Osteocyte (in vitro differentiated cells): ENCODE results near the gene CRHR2. TPM values are rescaled to one million over a fixed set of nuclear protein-coding genes. Genes with fewer than 3 reads are reported as not detected.

ENCODE experiments used
- DNase-seq: peaks from one replicate; pipeline ENCODE4 v3.0.0; 2021; ENCODE audit warnings: mixed read lengths; ENCODE audit not compliant: unreplicated experiment; ENCODE audit errors: extremely low spot score
- H3K27ac Mint-ChIP-seq: one replicate; pipeline ENCODE4 v1.8.0; 2021; ENCODE audit warnings: mild to moderate bottlenecking, mixed read lengths; ENCODE audit not compliant: unreplicated experiment
- H3K27me3 Mint-ChIP-seq: one replicate; pipeline ENCODE4 v1.8.0; 2021; ENCODE audit warnings: mixed read lengths; ENCODE audit not compliant: unreplicated experiment
- H3K36me3 Mint-ChIP-seq: one replicate; pipeline ENCODE4 v1.8.0; 2021; ENCODE audit warnings: mixed read lengths; ENCODE audit not compliant: unreplicated experiment
- H3K4me1 Mint-ChIP-seq: one replicate; pipeline ENCODE4 v1.8.0; 2021; ENCODE audit warnings: mixed read lengths; ENCODE audit not compliant: unreplicated experiment
- H3K4me3 Mint-ChIP-seq: one replicate; pipeline ENCODE4 v1.8.0; 2021; ENCODE audit warnings: mild to moderate bottlenecking, moderate library complexity, mixed read lengths; ENCODE audit not compliant: unreplicated experiment
- H3K9me3 Mint-ChIP-seq: one replicate; pipeline ENCODE4 v1.8.0; 2021; ENCODE audit warnings: mixed read lengths; ENCODE audit not compliant: unreplicated experiment
- CTCF ChIP-seq: fragments of 200-600 bp; sonication (generic); IDR thresholded peaks from 2 replicates; pipeline ENCODE4 v1.5.0; 2021; ENCODE audit warnings: antibody characterized with exemption, mild to moderate bottlenecking, moderate library complexity
- total RNA-seq: library from RNA; stranded (reverse); gene quantifications from 2 replicates; pipeline ENCODE4 v1.2.1, GENCODE V29; 2021

The CRHR2 gene
- total RNA-seq, 1 donor from 2014 or later = not detected

DNA sequence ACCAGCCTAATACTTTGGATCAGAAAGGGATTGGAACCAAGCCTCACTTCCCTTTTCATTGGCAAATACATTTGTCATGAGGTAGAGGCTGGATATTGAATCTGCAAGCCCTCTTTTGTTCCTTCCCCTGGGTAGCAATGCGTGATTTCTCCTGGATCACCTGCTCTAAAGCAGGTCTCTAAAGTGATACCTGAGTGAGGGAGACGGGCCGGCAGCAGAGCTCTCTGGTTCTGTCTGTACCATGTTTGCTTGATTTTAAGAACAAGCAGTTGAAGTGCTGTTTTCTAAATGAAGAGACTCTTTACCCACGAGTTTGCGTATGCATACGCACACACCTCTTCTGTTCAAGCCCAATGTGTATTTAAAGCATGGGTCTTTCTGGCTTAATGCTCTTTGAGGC lies 46.5 kb downstream of the CRHR2 start:
- no peak overlapping the region for H3K4me3 Mint-ChIP-seq
- TF ChIP-seq CTCF = no peak
- no peaks in the 10 kb centered on the region for H3K4me1 Mint-ChIP-seq
- DNase-seq = no peak
- H3K27ac Mint-ChIP-seq = no peak overlapping the region
- H3K36me3 Mint-ChIP-seq = peaks cover 46% of the 10 kb centered on the region
- H3K27me3 Mint-ChIP-seq = no peaks in the 10 kb centered on the region
- H3K9me3 Mint-ChIP-seq = no peaks in the 10 kb centered on the region

DNA sequence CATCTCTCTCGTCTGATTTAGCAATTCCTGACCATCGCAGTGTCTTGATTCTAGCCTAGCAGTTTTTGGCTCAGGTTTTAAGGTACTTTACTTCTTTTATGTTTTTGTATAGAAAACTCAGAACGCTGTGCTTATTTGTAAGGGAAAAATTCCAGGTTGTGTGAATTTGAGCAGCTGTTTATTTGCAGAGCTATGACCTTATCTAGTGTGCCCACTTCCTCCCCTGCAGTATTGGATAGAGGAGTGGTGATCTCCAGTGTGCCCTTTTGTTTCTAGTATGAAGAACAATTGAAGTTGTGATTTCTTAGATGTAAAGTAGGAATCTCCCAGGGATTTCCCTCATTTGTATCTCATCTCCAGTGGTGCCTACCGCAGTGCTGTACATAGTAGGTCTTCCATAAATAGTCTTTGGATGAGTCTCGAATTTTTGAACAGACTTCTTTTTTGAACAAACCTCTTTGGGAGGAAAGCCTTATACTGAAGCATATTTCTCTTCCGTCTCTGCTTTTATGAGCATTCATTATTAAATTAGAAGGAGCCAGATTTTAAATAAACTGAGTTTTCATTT lies 47.5 kb downstream of the CRHR2 start:
- TF ChIP-seq CTCF = no peak
- no peak overlapping the region for H3K4me3 Mint-ChIP-seq
- H3K9me3 Mint-ChIP-seq = no peaks in the 10 kb centered on the region
- H3K27ac Mint-ChIP-seq = no peak overlapping the region
- no peak for DNase-seq
- no peaks in the 10 kb centered on the region for H3K4me1 Mint-ChIP-seq
- peaks cover 51% of the 10 kb centered on the region for H3K36me3 Mint-ChIP-seq
- H3K27me3 Mint-ChIP-seq = no peaks in the 10 kb centered on the region

DNA sequence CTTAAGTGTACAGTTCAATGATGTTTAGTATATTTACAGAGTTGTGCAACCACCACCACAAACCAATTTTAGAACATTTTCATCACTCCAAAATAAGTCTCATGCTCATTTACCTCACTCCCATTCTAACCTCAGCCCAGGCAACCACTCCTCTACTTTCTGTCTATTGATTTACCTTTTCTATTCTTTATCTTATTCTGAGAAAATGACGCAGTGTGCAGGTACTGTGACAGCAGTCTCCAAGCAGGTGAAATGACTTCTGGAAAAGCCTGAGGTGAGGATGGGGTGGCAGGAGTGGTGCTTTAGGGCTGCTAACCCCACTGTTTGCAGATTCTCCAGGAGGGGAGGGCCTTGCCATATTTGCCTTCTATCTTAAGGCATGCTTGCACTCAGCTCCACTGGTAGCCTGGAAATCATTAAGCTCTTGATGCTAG lies 48.0 kb downstream of the CRHR2 start:
- Mint-ChIP-seq H3K27ac (no peak overlapping the region), H3K4me1 (no peaks in the 10 kb centered on the region), H3K36me3 (peaks cover 50% of the 10 kb centered on the region), H3K4me3 (no peak overlapping the region), H3K9me3 (no peaks in the 10 kb centered on the region), H3K27me3 (no peaks in the 10 kb centered on the region)
- TF ChIP-seq CTCF = no peak
- DNase-seq = no peak

DNA sequence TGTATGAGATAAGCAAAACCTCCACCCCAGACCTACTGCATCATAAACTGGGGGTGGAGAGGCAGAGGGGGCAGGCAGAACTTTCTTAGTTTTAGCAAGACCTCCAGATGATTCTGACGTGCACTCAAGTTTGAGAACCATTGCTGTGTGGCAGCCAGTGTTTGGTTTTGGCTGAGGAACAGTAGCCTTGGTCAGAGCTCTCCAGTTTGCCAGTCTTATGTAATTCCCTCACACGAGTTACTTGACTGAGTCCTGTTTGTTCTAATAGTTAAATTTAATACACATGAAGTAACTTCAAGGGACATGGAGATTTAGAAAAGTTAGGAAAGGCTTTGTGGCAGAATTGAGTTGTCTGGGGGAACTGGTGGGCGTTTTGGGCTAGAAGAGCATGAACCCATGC lies 49.0 kb downstream of the CRHR2 start:
- DNase-seq = no peak
- TF ChIP-seq CTCF = no peak
- H3K9me3 Mint-ChIP-seq = no peaks in the 10 kb centered on the region
- no peaks in the 10 kb centered on the region for H3K27me3 Mint-ChIP-seq
- H3K36me3 Mint-ChIP-seq = peaks cover 60% of the 10 kb centered on the region
- no peak overlapping the region for H3K4me3 Mint-ChIP-seq
- H3K27ac Mint-ChIP-seq = no peak overlapping the region
- H3K4me1 Mint-ChIP-seq = no peaks in the 10 kb centered on the region

DNA sequence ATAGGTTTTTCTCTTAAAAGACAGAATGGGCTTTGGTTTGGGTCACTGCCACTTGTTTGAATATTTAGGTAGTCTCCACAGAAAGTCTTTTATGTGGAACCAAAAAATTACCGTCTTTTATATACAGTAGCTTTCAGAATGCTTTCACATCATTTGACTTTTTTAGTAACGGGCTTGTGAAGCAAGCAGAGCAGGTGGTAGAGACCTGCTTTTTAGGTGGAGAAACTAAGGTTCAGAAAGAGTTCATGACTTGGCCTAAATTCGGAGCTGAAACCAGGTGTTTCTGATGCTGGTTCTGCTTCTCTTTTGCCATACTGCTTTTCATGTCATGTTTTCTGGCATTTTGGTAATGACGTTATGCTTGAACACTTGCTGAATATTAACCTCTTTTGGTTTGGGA lies 51.3 kb downstream of the CRHR2 start:
- H3K36me3 Mint-ChIP-seq = peaks cover 69% of the 10 kb centered on the region
- no peak overlapping the region for H3K4me3 Mint-ChIP-seq

More for the DNA sequence above, 51.3 kb downstream of the CRHR2 start:
- no peaks in the 10 kb centered on the region for H3K4me1 Mint-ChIP-seq
- no peak for TF ChIP-seq CTCF
- H3K27ac Mint-ChIP-seq = no peak overlapping the region
- H3K9me3 Mint-ChIP-seq = no peaks in the 10 kb centered on the region
- DNase-seq = no peak
- H3K27me3 Mint-ChIP-seq = no peaks in the 10 kb centered on the region
